HG02763 (cell line): ENCODE results near the gene TMEM271.

Experiments
- ATAC-seq: cut with Tn5 transposase; IDR thresholded peaks from one replicate; pipeline ENCODE4 v1.9.1; 2021; ENCODE audit warnings: mild to moderate bottlenecking, moderate library complexity; ENCODE audit not compliant: unreplicated experiment

The TMEM271 gene, protein sequence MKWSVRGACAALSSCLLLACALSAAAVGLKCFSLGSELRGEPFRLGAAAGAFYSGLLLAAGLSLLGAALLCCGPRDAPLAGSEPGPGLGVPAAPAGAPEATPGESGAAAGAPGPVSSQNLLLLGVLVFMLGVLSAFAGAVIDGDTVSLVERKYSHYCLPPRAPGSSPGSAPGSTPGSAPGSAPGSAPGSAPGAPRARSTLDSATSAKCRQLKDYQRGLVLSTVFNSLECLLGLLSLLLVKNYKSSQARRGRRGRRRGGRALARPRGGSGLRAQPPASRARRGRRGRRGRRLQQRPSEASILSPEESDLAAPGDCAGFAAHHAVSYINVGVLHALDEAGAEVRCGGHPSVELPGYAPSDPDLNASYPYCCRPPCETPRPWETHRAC

DNA sequence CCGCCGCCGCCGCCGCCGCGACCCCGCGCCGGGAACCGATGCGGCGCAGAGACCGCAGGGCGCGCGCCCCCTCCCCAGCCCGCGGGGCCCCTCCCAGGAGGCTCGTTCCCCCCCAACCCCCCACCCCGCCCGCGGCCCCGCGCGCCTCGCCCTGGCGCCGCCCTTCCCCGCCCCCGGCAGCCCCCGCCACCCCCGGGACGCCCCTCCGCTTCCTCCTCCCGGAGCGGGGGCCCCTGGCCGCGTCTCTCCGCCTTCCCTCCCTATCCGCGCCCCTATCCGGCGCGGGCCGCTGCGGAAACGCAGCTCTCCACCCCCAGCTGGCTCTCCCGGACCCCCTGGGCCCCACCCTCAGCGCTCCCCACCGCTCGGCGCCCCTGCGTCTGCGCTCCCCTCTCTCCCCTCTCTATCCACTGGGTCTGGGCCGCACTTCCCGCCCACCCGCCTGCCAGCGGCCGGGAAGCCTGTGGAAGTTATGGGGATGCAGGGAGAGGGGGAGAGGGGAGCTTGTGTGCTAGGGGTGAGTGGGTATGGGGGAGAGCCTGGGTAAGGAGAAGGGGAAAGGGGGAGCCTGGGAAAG, at the start of gene TMEM271:
TMEM271 (minus strand) TSS at position 51 of the 577 bp plus-strand sequence. CDS start 233 bp downstream, outside the sequence.
- no peak for ATAC-seq

GRCh38 chr4:625631-626161, 49.6 kb upstream of the TMEM271 start:
- ATAC-seq = no peak

- no peak for ATAC-seq
These were observed 48.9 kb upstream of the TMEM271 start, which contains the start of gene PDE6B for GRCh38 chr4:624705-625590. Gene PDE6B, plus strand, starts transcription at chr4:625573. Its CDS starts 54 bp downstream, at chr4:625627.

- ATAC-seq = no peak
These were observed 47.9 kb upstream of the TMEM271 start for GRCh38 chr4:623914-624566.

DNA sequence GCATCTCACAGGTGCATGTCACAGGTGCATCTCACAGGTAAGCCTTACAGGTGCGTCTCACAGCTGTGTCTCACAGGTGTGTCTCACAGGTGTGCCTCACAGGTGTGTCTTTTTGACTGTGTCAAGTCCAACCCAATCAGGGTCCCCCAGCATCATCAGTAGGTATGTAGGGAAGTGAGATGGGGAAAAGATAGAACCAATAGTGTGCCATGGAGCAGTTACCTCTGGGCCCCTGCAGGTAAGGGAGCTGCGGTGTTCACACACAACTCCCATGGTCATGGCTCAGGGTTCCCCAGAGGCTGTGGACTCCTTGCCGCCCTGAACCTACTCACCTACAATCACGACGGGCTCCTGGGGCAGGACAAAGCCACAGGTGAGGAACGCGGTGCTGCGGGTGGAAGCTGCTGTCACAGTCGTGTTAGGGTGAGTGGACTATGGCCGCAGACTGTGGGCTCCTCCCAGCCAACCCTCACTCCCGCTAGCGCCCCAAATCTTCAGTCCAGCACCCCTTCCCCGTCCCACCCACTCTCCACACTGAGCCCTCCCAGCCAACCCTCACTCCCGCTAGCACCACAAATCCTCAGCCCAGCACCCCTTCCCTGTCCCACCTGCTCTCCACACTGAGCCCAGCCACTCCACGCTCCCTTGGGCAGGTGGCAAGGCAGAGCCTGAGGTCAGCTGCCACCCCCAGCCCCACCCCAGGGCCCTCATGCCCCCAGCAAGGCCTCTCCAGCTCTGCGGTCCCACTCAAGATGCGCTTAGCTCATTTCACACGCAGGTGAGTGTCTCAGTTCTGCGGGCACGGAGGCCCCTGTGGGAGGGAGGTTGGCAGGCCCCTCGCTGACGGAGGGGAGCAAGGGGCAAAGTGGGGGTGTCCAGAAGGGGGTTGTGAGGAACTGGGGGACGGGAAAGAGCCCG, 47.2 kb upstream of the TMEM271 start:
- no peak for ATAC-seq

DNA sequence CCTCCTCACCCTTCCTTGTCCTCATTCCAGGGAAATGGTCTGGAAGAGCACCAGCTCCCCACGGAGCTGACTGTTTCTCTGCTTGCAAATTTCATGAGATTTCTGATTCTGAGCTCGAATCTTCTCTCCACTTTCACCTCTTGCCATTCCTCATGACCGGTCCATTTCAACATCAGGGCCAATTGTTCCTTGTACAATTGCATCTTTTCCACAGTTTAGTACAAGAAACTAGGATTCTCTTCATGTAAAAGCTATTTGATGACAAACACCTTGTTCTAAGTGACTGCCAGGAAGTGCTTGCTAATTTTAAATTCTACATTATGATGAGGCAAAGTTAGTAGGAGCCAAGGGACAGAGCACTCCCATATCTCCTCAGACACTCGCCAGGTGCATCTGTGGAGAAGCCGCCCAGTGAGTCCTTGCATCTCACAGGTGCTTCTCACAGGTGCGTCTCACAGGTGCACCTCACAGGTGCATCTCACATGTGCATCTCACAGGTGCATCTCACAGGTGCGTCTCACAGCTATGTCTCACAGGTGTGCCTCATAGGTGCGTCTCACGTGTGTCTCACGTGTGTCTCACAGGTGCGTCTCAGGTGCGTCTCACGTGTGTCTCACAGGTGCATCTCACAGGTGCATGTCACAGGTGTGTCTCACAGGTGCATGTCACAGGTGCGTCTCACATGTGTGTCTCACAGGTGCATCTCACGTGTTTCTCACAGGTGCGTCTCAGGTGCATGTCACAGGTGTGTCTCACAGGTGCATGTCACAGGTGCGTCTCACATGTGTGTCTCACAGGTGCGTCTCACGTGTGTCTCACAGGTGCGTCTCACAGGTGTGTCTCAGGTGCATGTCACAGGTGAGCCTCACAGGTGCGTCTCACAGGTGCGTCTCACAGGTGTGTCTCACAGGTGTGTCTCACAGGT, 46.2 kb upstream of the TMEM271 start:
- no peak for ATAC-seq

- ATAC-seq = no peak
These were observed 45.4 kb upstream of the TMEM271 start for GRCh38 chr4:621296-622070.

- ATAC-seq = no peak
These were observed 44.8 kb upstream of the TMEM271 start for GRCh38 chr4:620851-621261.

DNA sequence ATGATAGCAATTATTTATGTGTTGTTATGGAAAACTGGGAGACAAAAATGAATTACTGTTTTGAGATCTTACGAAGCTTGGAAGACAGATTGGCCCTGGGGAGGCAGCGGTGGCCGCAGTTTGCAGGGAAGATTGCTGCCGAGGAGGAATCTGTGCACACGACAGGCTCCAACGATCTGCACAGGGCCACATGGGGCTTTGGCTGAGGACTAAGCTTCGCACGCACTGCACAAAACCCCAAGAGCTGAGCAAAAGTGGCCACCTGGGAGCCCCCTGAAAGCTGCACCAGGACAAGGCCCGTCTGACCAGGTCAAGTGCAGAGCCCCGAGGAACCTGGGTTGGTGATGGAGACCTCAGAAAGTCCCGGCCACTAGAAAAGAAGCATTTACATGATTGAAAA, 44.1 kb upstream of the TMEM271 start:
- ATAC-seq = no peak

- ATAC-seq = no peak
These were observed 41.8 kb upstream of the TMEM271 start for GRCh38 chr4:617644-618641.

- no peak for ATAC-seq
These were observed 41.0 kb upstream of the TMEM271 start for GRCh38 chr4:616911-617643.

DNA sequence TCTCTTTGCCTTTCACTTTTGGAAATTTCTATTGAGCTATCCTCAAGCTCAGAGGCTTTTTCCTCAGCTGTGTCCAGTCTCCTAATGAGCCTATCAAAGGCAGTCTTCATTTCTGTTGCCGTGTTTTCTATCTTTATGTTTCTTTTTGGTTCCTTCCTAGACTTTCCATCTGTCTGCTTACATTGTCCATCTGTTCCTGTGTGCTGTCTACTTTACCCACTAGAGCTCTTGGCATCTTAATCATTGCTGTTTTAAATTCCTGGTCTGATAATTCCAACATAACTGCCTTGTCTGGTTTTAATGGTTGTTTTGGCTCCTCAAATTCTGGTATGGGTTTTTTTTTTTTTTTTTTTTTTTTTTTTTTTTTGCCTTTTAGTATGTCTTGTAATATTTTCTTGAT, 40.0 kb upstream of the TMEM271 start:
- no peak for ATAC-seq

GRCh38 chr4:613126-613525, 37.0 kb upstream of the TMEM271 start:
- ATAC-seq = no peak

DNA sequence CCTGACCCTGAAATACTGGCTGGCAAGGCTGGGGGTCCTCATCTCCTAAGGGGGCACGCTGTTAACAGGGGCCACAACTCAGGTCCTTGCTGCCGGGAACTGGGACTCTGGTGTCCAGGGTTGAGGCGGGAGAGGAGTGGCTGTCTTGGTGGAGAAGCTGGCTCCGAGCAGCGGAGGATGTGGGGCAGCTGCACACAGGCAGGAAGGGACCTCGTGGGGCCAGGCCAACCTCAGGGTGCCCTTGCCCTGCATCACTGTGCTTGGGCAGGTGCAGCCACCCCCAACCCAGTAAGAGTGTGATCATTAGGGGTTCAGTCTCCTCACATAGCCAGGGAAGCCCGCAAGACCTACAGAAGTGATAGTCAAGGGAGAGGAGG, 36.6 kb upstream of the TMEM271 start:
- ATAC-seq = no peak

- no peak for ATAC-seq
These were observed 36.1 kb upstream of the TMEM271 start for GRCh38 chr4:612052-612748.
